HepG2 (cell line): ENCODE measurements around the gene CDC42EP1. TPM values are rescaled to one million over a fixed set of nuclear protein-coding genes. Genes with fewer than 3 reads are reported as not detected.

Experiments used
- EP300 ChIP-seq, 3 experiments: sonication (generic) in 1 of 3; formaldehyde crosslinking in 1 of 3; IDR thresholded peaks; 2 replicates each; pipeline versions ENCODE4 v1.5.1 to v1.6.1; 2011 to 2020; ENCODE audit warnings: low read depth in 2 of 3, low read length in 2 of 3, borderline replicate concordance in 1 of 3, improper control_type of control experiment in 1 of 3, mild to moderate bottlenecking in 1 of 3, missing genetic modification reagents in 1 of 3, moderate library complexity in 1 of 3
- GLMP ChIP-seq: sonication (generic); formaldehyde crosslinking; IDR thresholded peaks from 2 replicates; pipeline ENCODE4 v1.9.0; 2021; ENCODE audit warnings: missing genetic modification reagents, mild to moderate bottlenecking, borderline replicate concordance
- JUNB ChIP-seq: sonication (generic); formaldehyde crosslinking; IDR thresholded peaks from 2 replicates; pipeline ENCODE4 v1.8.0; 2022; ENCODE audit warnings: missing genetic modification reagents, mild to moderate bottlenecking, borderline replicate concordance
- KLF12 ChIP-seq: sonication (generic); formaldehyde crosslinking; IDR thresholded peaks from 2 replicates; pipeline ENCODE4 v1.4.0; 2020; ENCODE audit warnings: missing genetic modification reagents, borderline replicate concordance
- MAZ ChIP-seq, 2 experiments: sonication (generic) in 1 of 2; formaldehyde crosslinking in 1 of 2; IDR thresholded peaks; 2 replicates each; pipeline versions ENCODE4 v1.5.0 to v1.6.1; 2012 to 2020; ENCODE audit warnings: low read depth in 2 of 2, mild to moderate bottlenecking in 2 of 2, borderline replicate concordance in 1 of 2, improper control_type of control experiment in 1 of 2, low read length in 1 of 2, missing genetic modification reagents in 1 of 2, moderate library complexity in 1 of 2
- NFKB2 ChIP-seq: sonication (generic); formaldehyde crosslinking; IDR thresholded peaks from 2 replicates; pipeline ENCODE4 v1.4.0; 2020; ENCODE audit warnings: missing genetic modification reagents, borderline replicate concordance
- NR1H2 ChIP-seq: sonication (generic); formaldehyde crosslinking; IDR thresholded peaks from 2 replicates; pipeline ENCODE4 v1.8.1; 2022; ENCODE audit warnings: low read depth, missing genetic modification reagents, borderline replicate concordance
- PITX1 ChIP-seq: sonication (generic); formaldehyde crosslinking; IDR thresholded peaks from 2 replicates; pipeline ENCODE4 v1.5.1; 2020; ENCODE audit warnings: mild to moderate bottlenecking, missing genetic modification reagents
- REXO4 ChIP-seq: sonication (generic); formaldehyde crosslinking; IDR thresholded peaks from 2 replicates; pipeline ENCODE4 v1.8.0; 2022; ENCODE audit warnings: missing genetic modification reagents, mild to moderate bottlenecking, borderline replicate concordance
- TERF1 ChIP-seq: sonication (generic); formaldehyde crosslinking; IDR thresholded peaks from 2 replicates; pipeline ENCODE4 v1.8.0; 2022; ENCODE audit warnings: mild to moderate bottlenecking, missing genetic modification reagents, moderate library complexity
- ZFYVE20 ChIP-seq: sonication (generic); formaldehyde crosslinking; IDR thresholded peaks from 2 replicates; pipeline ENCODE4 v1.8.0; 2023; ENCODE audit warnings: low read depth, mild to moderate bottlenecking, moderate library complexity, missing genetic modification reagents, borderline replicate concordance
- ZNF256 ChIP-seq: sonication (generic); formaldehyde crosslinking; conservative IDR thresholded peaks from 2 replicates; pipeline ENCODE4 v1.4.0; 2020; ENCODE audit warnings: missing genetic modification reagents
- ZNF607 ChIP-seq: sonication (generic); formaldehyde crosslinking; IDR thresholded peaks from 2 replicates; pipeline ENCODE4 v1.5.1; 2020; ENCODE audit warnings: missing genetic modification reagents, mild to moderate bottlenecking, borderline replicate concordance
- ZNF678 ChIP-seq: sonication (generic); formaldehyde crosslinking; IDR thresholded peaks from 2 replicates; pipeline ENCODE4 v1.4.0; 2020; ENCODE audit warnings: mild to moderate bottlenecking, missing genetic modification reagents
- polyA plus RNA-seq, 8 experiments: library from polyadenylated mRNA; depleted of rRNA in 3 of 8; stranded (reverse) in 7 of 8; unstranded in 1 of 8; fragments of >200 nt; fragmentation: Illumina TruSeq in 4 of 8; extraction: Trizol in 4 of 8; gene quantifications; 2 replicates each; pipeline versions ENCODE4 v1.2.1 to v1.2.3, GENCODE V29; 2011 to 2016; ENCODE audit warnings: low read depth in 4 of 8, missing spikeins in 1 of 8, mixed read lengths in 1 of 8; ENCODE audit not compliant: insufficient read depth in 1 of 8
- total RNA-seq, 5 experiments: library from RNA; depleted of rRNA; stranded (reverse); fragments of >200 nt; fragmentation: Illumina TruSeq; extraction: Trizol; gene quantifications; 2 replicates each; pipeline ENCODE4 v1.2.3, GENCODE V29; 2016; ENCODE audit warnings: low read depth in 1 of 5
- TF ChIP-seq, protein P1 (sequence below): sonication (generic); formaldehyde crosslinking; IDR thresholded peaks from 2 replicates; pipeline ENCODE4 v1.4.0; 2020; ENCODE audit warnings: missing genetic modification reagents
- TF ChIP-seq, protein P2 (sequence below): sonication (generic); formaldehyde crosslinking; IDR thresholded peaks from 2 replicates; pipeline ENCODE4 v1.5.1; 2020; ENCODE audit warnings: missing genetic modification reagents, mild to moderate bottlenecking, borderline replicate concordance
- TF ChIP-seq, protein P3 (sequence below): sonication (generic); formaldehyde crosslinking; IDR thresholded peaks from 2 replicates; pipeline ENCODE4 v1.4.0; 2020; ENCODE audit warnings: low read depth, mild to moderate bottlenecking, missing genetic modification reagents

The CDC42EP1 gene
- total and polyA plus RNA-seq, 2 of the 13 experiments (the other 11 are each of a cell fraction or from before 2014, with no cell fraction given): 17.1 to 29.5 TPM

- TF ChIP-seq, protein P1, sequence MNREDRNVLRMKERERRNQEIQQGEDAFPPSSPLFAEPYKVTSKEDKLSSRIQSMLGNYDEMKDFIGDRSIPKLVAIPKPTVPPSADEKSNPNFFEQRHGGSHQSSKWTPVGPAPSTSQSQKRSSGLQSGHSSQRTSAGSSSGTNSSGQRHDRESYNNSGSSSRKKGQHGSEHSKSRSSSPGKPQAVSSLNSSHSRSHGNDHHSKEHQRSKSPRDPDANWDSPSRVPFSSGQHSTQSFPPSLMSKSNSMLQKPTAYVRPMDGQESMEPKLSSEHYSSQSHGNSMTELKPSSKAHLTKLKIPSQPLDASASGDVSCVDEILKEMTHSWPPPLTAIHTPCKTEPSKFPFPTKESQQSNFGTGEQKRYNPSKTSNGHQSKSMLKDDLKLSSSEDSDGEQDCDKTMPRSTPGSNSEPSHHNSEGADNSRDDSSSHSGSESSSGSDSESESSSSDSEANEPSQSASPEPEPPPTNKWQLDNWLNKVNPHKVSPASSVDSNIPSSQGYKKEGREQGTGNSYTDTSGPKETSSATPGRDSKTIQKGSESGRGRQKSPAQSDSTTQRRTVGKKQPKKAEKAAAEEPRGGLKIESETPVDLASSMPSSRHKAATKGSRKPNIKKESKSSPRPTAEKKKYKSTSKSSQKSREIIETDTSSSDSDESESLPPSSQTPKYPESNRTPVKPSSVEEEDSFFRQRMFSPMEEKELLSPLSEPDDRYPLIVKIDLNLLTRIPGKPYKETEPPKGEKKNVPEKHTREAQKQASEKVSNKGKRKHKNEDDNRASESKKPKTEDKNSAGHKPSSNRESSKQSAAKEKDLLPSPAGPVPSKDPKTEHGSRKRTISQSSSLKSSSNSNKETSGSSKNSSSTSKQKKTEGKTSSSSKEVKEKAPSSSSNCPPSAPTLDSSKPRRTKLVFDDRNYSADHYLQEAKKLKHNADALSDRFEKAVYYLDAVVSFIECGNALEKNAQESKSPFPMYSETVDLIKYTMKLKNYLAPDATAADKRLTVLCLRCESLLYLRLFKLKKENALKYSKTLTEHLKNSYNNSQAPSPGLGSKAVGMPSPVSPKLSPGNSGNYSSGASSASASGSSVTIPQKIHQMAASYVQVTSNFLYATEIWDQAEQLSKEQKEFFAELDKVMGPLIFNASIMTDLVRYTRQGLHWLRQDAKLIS (CRISPR knock-in tag): no peak; the same call in 1 of the 2 replicates
- no peak for TF ChIP-seq ZFYVE20 (CRISPR knock-in tag)
- peak; percentile 89; the same call in 1 of the 2 replicates for TF ChIP-seq ZNF607 (CRISPR knock-in tag)
- TF ChIP-seq, protein P2, sequence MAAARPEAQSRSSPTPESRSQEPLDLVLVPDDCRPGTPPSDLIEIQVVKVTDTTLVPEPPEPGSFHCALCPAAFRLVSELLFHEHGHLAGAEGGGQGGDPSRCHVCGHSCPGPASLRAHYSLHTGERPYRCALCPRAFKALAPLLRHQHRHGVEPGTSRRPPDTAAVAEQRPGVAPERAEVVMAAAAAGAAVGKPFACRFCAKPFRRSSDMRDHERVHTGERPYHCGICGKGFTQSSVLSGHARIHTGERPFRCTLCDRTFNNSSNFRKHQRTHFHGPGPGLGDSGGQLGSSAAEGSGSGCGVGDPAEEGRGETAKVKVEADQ (CRISPR knock-in tag): peak; percentile 95
- TF ChIP-seq KLF12 (CRISPR knock-in tag): peak; percentile 78; the same call in 1 of the 2 replicates
- no peak for TF ChIP-seq ZNF678 (CRISPR knock-in tag)
- TF ChIP-seq, protein P3, sequence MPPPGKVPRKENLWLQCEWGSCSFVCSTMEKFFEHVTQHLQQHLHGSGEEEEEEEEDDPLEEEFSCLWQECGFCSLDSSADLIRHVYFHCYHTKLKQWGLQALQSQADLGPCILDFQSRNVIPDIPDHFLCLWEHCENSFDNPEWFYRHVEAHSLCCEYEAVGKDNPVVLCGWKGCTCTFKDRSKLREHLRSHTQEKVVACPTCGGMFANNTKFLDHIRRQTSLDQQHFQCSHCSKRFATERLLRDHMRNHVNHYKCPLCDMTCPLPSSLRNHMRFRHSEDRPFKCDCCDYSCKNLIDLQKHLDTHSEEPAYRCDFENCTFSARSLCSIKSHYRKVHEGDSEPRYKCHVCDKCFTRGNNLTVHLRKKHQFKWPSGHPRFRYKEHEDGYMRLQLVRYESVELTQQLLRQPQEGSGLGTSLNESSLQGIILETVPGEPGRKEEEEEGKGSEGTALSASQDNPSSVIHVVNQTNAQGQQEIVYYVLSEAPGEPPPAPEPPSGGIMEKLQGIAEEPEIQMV (CRISPR knock-in tag): peak; percentile 55; the same call in 1 of the 2 replicates
- no peak for TF ChIP-seq GLMP (CRISPR knock-in tag)
- TF ChIP-seq PITX1 (CRISPR knock-in tag): peak; percentile 81
- TF ChIP-seq JUNB: no peak
- TF ChIP-seq REXO4 (CRISPR knock-in tag): no peak
- peak; percentile 45 for TF ChIP-seq MAZ (IDR thresholded peaks at IDR 0.05; ENCODE audit: borderline replicate concordance, low read depth, low read length)
- peak; percentile 88 for TF ChIP-seq MAZ (CRISPR knock-in tag; IDR thresholded peaks at IDR 0.05; ENCODE audit: low read depth)
- peak; percentile 70; the same call in 1 of the 2 replicates for TF ChIP-seq NFKB2
- TF ChIP-seq ZNF256: no peak
- peak in 1 of 2 experiments; percentile 81; a peak in 2 of 4 replicates for TF ChIP-seq EP300 (IDR thresholded peaks at IDR 0.05; ENCODE audit: low read depth in 2 of 2, low read length in 2 of 2)
- peak; percentile 57 for TF ChIP-seq EP300 (CRISPR knock-in tag; IDR thresholded peaks at IDR 0.05; ENCODE audit: borderline replicate concordance)
- no peak for TF ChIP-seq TERF1 (CRISPR knock-in tag)
- TF ChIP-seq NR1H2 (CRISPR knock-in tag): no peak
Measured at GRCh38 chr22:37569009-37569920, 9.0 kb downstream of the CDC42EP1 start (continued).
